Right lung (tissue), 5 donors: ENCODE data around the gene PODXL2. TPM values are rescaled to one million over a fixed set of nuclear protein-coding genes. Genes with fewer than 3 reads are reported as not detected.
"Not testable (repeated sequence)": the region's sequence is repeated elsewhere in the genome, so short reads cannot be mapped to it uniquely, and the experiment has no call there.

ENCODE experiments used
- DNase-seq, 2 donors: peaks; one replicate each; pipeline ENCODE4 v3.0.0-alpha.2; 2013
- polyA plus RNA-seq, 5 donors: library from polyadenylated mRNA; unstranded; fragments of 120-200 nt; gene quantifications; one replicate each; pipeline versions ENCODE4 v1.2.1 to v1.2.3, GENCODE V29; 2013; ENCODE audit warnings: inconsistent platforms in 1 of 5, low replicate concordance in 1 of 5; ENCODE audit not compliant: insufficient read length in 5 of 5, insufficient read depth in 1 of 5

PODXL2 gene
- polyA plus RNA-seq, 5 donors: 11.6 to 21.1 (median 14.1) TPM

- no peak for DNase-seq
Measured at GRCh38 chr3:127688416-127689265, 59.7 kb downstream of the PODXL2 start.

GRCh38 chr3:127689266-127689860 lies 60.4 kb downstream of the PODXL2 start:
- no peak for DNase-seq

- DNase-seq: no peak
Measured at GRCh38 chr3:127690106-127690505, 61.1 kb downstream of the PODXL2 start.

GRCh38 chr3:127690823-127691452 lies 62.0 kb downstream of the PODXL2 start:
- DNase-seq: no peak

GRCh38 chr3:127691489-127691888 lies 62.5 kb downstream of the PODXL2 start:
- DNase-seq: no peak

DNA sequence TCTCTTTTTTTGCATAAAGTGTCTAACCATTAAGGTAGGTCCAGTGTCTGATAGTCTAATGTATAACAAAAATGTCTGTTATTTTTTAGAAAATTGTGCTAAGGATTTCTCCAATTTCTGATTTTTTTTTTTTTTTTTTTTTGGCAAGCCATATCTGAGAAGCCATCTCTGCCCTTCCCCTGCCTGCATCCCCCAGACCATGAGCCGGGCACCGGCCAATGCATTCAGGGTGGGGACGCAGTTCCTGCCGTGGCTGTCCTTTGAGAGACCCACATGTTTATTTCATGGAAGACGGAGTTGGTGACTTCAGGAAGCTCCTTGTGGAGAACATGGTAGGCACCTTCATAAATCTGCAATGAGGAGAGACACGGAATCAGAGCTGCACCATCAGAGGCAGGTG lies 63.0 kb downstream of the PODXL2 start:
- DNase-seq: no peak

- DNase-seq: no peak
Measured at GRCh38 chr3:127692501-127693335, 63.7 kb downstream of the PODXL2 start.

GRCh38 chr3:127693336-127693843 lies 64.4 kb downstream of the PODXL2 start:
- DNase-seq: no peak

GRCh38 chr3:127694467-127695215 lies 65.7 kb downstream of the PODXL2 start:
- DNase-seq: no peak

- peak; percentile 92 to 94 for DNase-seq
Measured at GRCh38 chr3:127697551-127698240, 68.7 kb downstream of the PODXL2 start.

GRCh38 chr3:127698286-127698685 lies 69.3 kb downstream of the PODXL2 start:
- DNase-seq: no peak

DNA sequence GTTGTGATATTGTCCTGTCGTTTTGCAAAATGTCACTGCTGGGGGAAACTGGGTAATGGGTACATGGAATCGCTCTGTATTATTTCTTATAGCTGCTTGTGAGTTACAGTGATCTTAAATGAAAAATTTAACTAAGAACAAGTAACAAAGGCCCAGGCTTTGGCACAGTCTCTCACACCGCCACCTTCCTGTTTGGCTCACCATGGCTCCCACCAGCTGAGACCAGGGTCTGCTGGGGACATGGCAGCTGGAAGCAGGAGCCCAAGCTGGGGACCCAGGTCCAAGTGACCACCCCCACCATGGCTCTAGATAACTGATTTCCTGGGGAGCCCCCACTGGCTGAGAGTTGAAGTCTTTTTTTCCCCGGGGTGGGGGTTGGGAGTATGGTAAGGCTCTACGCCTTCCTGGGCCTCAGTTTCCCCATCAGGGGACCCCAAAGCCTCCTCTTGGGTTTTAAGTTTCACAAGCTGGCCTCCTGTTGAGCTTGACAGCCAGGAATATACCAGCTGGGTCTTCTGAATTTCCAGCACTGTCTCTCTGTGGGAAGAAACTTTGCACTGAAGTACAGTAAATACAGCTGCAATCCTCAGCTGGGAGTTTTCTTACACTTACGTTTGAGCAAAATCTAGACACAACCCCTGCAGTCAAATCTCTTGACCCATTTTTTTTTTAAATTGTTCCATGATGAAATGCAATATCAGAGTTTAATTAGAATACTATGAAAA lies 69.9 kb downstream of the PODXL2 start:
- peak; percentile 54 for DNase-seq

GRCh38 chr3:127699416-127700300 lies 70.7 kb downstream of the PODXL2 start:
- no peak for DNase-seq

DNA sequence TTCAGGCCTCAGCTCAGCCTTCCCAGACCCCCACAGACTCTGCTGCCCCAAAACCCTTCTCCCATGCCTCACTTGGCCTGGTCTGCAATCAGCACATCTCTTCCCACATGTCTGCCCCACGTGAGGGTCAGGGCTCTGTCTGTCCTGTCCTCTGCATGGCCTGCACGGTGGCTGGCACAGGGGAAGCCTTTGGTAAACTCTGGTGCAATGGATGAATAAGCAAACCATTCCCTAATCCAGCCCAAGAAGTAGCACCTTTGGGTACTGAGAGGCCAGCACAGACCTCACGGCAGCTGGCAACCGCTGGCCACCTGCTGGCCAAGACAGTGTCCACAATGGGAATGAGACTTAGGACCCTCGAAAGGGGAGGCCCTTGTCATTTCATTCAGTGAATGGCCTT lies 71.4 kb downstream of the PODXL2 start:
- DNase-seq: no peak

DNA sequence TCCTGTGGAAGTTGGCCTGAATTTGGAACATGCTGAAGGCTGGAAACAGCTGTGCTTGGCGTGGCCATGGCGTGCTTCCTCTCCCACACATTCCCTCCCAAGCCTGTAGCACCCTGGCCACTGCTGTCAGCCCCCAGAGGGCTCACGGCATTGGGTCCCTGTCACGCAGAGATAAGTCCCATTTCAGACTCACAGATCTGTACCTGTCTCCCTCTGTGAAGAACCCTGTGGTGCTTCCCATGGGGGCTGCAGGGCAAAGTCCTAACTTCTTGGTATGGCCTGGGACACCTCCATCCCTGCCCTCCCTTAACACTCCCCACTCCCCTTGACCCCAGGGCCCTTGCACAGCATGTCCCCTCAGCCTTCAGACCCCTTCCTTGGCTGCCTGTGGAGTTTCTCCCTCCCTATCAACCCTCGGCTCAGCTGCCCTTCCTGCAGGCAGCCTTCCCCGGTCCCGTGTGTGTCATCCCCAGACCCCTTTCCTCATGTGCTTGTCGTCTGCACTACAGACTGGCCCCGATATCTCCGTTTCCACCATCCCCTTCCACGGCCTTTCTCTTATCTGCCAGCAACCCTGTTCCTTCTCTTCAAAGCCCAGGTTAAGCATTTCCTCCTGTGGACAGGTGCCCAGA lies 72.4 kb downstream of the PODXL2 start:
- DNase-seq: no peak

DNA sequence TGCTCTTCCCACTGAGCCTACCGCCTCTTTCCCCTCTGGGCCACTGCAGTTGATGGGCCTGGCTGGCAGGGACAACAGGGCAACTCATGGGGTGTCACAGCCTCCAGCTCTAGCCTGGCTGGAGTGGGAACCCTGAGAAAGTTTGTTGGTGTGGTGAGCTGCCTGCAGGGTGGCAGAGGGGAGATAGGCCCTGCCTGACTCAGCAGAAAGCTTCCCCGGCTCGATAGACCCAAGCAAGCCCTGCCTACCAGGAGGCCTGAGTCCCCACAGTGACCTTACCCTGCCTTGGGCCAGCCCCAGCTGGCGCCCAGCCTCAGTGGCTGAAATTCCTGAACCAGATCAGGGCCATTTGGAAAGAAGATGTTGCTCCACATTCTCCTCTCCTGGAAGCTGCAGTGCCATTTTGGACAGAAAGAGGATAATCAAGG lies 73.2 kb downstream of the PODXL2 start:
- DNase-seq: no peak

DNA sequence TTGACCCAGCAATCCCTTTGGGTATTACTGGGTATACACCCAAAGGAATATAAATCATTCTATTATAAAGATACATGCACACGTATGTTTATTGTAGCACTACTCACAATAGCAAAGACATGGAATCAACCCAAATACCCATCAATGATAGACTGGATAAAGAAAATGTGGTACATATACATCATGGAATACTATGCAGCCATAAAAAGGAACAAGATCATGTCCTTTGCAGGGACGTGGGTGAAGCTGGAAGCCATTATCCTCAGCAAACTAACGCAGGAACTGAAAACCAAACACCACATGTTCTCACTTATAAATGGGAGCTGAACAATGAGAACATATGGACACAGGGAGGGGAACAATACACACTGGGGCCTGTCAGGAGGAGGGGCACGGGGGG lies 75.9 kb downstream of the PODXL2 start:
- not testable (repeated sequence) for DNase-seq

GRCh38 chr3:127706312-127706711 lies 77.3 kb downstream of the PODXL2 start:
- DNase-seq: no peak
